ENCODE measurements around the gene RITA1.

- TF ChIP-seq CTCF (IDR thresholded peaks at IDR 0.05; ENCODE audit: low read depth, low read length, missing input control) (no peak), YY1 (IDR thresholded peaks at IDR 0.05) (no peak)
Observed at GRCh38 chr12:113196582-113196981, 11.1 kb downstream of the RITA1 start.
